DMS114 treated with DMSO at 0.1 percent for 48 hours (cell line): ENCODE results near the gene SIX2.

ENCODE experiments used
- DNase-seq: peaks from one replicate; lab custom pipeline; 2025; ENCODE audit not compliant: unreplicated experiment; lab: John Stamatoyannopoulos, UW

Gene SIX2

DNA sequence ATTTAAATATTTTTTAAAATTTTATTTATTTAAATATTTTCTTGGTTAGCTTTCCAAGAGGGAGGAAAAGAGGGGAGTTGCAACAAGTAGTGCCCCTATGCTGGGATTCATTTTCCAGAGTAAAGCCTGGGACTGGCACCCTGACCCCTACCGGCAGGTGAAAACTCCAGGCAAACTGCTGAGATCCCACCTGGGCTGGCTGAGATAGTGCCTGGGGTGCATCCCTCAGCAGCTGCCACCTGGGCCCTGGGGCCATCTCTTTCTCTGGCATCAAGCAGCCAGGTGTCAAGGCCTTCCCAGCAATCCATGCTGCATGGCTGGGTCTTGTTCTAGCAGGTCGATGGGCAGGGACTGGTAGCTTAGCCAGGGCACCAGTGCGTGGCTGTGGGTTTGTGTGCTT, 6.6 kb downstream of the SIX2 start:
- DNase-seq: no peak

DNA sequence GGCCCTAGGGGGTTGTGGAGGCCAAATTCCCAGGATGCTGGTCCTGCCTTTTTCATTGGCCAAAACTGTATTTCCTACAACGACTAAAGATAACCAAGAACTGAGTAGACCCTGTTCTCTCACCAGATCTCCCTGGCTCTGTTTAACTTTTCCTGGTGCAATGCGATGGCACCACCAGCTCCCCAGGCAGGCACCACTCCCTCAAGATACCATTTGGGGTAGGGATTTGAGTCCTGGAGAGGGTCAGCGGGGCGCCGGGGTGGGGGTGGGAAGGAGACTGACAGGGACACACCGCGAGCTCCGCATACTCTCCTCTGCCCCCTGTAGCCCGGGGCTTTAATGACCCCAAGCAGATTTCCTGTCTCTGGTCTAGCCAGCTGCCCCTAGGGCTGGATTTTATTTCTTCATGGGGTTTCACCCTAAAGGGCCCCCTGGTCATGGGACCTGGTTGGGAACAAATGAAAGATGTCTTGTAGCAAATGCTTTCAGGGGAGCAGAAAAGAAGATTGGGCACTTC, 7.3 kb downstream of the SIX2 start:
- no peak for DNase-seq

DNA sequence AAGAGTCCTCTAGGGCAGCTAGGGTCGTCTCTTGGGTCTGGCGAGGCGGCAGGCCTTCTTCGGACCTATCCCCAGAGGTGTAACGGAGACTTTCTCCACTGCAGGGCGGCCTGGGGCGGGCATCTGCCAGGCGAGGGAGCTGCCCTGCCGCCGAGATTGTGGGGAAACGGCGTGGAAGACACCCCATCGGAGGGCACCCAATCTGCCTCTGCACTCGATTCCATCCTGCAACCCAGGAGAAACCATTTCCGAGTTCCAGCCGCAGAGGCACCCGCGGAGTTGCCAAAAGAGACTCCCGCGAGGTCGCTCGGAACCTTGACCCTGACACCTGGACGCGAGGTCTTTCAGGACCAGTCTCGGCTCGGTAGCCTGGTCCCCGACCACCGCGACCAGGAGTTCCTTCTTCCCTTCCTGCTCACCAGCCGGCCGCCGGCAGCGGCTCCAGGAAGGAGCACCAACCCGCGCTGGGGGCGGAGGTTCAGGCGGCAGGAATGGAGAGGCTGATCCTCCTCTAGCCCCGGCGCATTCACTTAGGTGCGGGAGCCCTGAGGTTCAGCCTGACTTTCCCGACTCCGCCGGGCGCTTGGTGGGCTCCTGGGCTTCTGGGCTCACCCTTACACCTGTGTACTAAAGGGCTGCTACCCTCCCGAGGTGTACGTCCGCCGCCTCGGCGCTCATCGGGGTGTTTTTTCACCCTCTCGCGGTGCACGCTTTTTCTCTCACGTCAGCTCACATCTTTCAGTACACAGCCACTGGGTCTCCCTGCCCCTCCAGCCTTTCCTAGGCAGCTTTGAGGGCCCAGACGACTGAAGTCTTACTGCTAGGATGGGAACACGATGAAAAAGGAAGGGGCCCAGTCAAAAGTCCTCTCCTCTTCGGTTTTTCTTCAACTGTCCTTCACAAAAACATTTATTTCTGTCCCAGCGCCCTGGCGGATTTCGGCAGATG, 8.1 kb downstream of the SIX2 start:
- no peak for DNase-seq

DNA sequence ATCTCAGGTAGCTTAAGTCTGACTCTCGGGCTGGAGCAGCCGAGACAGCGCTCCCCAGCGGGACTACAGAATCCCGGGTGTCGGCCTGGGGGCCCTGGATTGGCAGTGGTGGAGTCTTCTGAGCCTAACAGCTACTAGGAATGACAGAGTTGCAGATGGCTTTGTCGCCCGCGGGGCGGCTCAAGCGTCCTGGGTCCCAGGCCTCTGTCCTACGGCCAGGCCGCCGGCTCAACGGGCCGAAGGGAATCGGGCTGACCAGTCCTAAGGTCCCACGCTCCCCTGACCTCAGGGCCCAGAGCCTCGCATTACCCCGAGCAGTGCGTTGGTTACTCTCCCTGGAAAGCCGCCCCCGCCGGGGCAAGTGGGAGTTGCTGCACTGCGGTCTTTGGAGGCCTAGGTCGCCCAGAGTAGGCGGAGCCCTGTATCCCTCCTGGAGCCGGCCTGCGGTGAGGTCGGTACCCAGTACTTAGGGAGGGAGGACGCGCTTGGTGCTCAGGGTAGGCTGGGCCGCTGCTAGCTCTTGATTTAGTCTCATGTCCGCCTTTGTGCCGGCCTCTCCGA, 8.8 kb downstream of the SIX2 start:
- DNase-seq: no peak

DNA sequence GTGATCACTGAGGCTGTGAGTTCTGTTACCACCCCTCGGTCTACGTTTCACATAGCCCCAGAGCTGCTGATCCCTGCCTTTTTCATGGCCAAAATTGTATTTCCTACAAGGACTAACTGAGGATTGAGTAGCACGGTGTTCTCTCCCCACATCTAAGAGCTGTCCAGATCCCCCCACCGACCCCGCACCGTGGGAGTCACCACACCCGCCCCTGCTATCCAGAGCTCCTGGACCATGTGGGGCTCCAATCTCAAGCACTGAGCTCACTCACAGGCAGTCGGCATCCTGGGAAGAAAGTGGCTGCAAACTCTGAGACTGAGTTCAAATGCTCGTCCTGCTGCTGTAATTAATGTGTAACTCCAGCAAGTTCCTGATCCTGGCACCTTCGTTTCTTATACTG, 9.7 kb downstream of the SIX2 start:
- DNase-seq: no peak

DNA sequence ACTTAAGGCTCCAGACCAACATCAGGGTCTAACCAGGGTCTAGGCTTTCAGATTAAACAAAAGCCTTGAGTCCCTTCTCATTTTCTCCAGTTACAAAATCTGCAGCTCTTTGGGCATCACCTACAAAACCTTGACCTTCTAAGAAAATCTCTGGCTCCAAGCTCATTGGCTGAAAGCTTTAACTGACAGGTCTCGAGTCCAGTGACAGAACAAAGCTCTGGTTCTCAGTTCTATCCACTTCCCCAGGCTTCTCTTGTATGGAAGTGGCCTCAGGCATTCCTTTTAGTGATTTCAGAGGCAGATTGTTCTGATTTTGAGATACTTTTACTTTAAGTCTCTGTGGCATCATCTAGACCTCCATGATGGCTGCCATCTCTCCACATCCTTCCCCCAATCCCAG, 11.3 kb downstream of the SIX2 start:
- no peak for DNase-seq

DNA sequence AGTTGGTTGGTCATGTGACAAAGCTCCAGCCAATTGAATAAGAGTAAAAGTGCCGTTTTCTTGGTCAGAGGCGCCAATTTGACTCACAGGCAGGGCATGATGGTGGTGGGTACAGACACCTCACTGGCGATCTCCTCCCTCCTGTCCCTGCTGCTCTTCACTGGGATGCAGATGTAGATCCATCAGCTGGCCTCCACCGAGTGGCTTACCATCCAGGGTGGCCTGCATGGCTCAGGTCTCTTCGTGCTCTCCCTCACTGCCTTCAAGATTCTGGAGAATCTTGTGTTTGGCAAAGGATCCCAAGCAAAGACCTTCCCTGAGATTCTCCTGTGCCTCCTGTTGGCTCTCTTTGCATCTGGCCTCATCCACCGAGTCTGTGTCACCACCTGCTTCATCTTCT, 12.9 kb downstream of the SIX2 start:
- no peak for DNase-seq

DNA sequence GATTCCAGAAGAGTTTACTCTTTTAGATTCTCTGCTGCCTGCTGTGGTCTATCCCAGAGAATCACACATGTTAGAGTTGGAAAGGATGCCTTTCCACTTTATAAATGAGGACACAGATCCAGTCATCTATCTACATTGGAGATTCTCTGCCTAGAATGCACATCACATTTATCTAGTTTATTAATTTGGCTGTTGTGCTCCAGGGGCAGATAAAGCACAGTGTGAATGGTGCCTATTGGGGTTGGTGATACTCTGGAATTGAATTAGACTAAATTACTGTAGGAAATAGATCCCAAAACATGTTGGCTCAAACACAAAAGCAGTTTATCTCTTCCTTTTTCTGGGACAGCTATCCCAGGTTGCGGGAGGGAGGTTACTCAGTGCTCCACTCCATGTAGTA, 14.9 kb downstream of the SIX2 start:
- no peak for DNase-seq

DNA sequence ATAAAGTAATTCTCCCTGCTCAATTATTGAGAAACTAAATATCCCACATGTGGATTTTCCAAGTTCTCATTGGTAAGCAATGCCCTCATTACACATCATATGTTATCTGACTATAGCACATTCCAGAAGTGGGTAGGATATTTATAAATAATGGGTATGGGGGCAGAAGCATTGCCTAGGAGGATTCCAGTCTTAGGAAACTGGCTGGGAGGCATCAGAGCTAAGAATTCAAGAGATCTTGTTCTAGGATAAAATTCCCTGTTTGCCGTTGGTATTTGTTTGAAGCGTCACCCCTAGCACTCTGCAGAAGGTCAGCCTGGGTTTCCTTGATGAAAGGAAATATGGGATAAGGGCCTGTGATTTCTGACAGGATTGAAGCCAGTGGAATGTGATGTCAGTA, 20.1 kb downstream of the SIX2 start:
- no peak for DNase-seq

DNA sequence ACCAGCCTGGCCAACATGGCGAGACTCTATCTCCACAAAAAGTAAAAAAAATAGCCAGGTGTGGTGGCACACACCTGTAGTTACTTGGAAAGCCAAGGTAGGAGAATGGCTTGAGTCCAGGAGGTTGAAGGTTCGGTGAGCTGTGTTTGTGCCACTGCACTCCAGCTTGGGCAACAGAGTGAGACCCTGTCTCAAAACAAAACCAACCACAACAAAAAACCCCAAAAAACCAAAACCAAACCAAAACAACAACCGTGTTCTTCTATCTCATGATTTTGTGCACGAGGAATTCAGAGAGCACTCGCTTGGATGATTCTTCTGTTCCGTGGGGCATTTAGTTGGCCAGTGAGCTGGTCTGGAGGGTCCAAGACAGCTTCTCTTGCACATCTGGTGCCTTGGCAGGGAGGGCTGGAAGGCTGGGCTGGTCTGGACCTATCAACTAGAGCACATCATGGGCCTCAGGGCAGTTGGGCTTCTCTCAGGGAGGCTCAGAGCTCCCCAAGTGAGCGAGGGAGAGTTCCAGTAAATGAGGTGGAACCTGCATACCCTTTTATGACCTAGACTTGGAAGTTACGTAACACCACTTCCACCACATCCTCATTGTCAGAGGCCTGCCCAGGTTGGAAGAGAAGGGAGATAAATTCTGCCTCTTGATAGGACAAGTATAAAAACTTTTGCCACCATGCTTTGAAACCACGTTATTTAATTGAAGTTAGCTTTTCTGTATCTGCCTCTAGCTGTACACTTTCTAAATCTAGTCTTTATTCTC, 25.2 kb downstream of the SIX2 start:
- DNase-seq: no peak

DNA sequence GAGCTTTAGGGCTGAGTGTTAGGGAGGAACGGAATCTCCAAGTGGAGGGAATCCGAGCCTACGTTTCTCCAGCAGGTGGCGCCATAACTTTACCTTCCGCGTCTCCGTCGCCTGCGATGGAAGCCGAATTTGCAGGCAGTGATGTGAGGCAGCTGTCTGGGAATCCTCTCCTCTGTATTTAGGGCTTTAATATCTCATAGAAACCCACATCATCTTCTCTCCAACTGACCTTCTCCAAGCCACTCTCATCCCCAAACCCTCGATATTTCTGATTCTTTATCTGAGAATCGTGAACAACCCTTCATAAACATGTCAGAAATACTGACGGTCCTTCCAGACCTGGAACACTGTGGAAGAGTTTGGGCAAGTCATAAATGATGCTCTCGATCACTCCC, 27.5 kb downstream of the SIX2 start:
- DNase-seq: peak; percentile 60

DNA sequence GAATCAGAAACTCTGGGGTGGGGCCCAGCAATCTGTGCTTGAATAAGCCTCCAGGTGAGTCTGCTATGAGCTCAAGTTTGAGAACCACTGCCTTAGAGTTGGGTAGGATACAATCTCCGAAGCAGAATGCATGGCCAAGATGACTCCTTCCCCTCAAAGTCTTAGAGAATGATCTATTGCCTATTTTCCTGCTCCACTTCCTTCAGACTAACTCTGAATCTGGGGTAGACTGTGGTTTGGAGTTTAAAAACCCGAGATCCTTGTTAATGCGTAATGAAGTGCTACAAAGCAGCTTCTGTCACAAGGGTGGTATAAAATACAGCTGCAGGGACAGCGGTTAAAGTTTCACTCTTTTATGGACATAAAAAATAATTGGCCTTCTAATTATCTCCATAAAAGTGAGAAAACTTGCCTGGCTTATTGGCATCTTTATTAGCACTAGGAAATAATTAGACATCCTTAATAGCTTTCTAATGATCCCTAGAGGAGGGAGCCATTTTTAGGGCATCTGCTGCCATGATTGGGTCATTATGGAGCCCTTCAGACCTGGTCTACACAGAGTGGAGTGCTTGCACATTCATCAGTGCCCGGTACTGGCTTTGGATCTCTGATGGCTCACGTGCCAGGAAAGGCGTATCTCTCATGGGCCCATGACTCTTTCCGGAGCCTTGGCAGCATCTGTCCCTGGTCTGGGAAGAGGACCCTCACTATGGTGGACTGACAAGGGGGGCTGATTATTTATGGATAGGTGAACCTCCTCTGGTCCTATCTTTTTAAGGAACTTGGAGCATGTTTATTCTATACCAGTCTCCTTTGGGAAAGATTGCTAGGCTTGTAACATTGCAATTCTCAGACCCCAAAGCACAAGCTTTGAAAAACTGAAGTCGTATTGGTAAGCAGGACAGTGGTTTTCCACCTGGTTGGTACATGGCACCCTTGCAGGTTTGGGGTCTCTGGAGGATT, 28.2 kb downstream of the SIX2 start:
- no peak for DNase-seq

DNA sequence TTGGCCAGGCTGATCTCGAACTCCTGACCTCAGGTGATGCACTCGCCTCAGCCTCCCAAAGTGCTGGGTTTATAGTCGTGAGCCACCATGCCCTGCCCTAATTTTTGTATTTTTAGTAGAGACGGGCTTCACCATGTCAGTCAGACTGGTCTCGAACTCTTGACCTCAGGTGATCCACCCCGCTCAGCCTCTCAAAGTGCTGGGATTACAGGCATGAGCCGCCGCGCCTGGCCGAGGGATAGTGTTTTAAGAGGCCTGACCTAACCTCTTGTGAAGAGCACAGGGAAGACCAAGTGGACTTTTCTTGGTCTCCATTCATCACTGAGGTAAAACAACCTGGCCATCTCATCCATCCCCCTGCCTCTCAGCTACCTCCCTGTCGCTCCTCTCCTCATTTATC, 29.7 kb downstream of the SIX2 start:
- no peak for DNase-seq

DNA sequence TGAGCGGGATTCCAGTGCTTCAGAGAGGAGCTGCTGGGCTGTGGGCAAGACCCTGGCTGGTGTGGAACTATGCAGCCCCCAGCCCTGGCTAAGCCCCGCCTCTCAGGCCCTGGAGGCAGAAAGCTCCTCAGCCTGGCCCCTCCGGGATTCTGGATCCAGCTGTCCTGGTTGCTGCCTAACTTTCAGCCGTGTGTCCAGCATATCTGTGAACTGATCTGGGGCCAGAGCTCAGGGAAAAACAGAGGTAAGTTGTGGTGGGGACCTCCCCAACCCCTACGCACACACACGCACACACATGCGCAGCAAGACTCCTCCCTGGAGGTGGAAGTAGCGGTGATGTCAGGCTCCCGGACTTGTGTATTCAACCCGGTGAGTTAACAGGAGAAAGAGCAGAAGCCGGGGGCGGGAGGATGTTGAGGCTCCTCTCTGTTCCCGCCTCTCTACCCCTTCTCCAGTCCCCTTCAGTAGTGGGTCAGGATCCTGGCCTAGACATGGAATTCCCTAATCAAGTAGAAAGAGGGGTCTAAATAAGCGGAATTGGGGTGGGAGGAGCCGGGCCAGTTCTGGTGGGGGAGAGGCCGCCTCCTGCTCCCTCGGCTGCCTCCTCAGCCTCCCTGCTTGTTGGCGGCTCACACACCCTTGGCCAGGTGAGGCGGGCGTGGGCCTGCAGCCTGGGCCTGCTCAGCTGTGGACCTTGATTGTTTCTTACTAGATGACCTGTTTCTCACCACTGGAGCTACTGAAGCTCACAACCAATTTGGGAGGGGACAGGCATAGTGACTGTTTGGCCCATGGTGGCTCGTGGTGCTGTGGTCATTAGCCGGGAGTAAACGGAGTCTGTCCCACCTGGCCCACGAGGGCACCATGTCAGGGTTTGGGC, 33.4 kb downstream of the SIX2 start:
- DNase-seq: no peak

DNA sequence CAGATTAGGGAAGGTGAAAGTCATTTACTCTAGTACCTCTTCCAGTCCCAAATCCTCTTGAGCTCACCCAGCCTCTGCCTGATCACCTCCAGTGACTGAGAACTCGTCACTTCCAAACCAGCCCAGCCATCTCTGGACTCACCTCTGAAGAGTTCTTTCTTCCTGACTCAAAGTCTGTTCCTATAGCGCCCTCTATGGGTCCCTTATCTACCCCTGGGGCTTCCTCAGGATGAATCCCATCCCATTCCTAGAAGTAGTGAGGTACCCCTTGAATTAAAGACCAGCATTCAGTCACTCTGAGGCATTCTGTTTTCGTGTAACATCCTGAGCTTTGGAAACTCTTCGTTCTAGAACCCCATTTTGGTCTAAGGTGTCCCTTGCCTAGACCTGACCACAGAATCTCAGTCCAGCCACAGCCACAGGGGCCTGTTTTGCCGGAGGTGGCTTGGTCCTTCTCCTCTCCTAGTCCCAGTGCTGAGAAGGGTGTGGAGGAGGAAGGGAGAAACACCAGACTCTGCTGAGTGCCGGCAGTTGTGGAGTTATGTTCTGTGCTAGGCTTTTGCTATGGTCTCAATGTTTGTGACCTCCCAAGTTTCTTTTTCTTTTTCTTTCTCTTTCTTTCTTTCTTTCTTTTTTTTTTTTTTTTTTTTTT, 35.1 kb downstream of the SIX2 start:
- DNase-seq: peak; percentile 19

DNA sequence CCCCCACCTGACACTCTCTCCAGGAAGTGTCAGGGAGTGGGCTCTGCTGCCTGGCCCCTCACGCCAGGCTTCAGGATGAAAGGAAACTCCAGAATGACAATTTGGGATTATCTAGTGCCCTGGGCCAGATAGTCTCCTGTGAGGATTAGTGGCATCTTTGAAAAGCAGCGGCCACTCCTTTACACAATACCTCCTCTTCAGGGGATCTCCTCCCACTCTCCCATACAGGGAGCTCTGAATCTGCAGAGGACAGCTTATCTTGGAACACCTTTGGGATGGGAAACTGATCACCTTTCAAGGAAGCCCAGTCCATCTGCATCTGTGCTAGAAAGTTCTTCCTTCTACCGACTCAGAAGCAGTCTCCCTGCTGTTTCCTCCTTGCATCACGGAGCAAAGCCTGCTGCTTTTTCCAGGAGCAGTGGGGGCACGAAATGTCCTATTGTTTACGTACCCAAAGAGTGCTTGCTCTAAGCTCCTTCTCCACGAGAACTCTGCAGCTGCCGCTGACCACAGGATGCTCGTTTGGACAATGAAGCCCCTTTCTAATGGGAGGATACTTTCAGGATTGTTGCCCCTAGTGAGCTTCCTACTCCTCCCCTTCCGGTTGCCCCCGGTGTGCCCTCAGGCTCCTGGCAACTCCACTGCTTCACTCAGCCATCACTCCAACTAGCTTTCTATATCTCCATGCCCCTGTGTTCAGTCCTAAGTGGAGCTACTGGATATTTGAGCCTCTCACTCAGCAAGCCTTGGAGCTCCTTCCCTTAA, 36.3 kb downstream of the SIX2 start:
- no peak for DNase-seq

DNA sequence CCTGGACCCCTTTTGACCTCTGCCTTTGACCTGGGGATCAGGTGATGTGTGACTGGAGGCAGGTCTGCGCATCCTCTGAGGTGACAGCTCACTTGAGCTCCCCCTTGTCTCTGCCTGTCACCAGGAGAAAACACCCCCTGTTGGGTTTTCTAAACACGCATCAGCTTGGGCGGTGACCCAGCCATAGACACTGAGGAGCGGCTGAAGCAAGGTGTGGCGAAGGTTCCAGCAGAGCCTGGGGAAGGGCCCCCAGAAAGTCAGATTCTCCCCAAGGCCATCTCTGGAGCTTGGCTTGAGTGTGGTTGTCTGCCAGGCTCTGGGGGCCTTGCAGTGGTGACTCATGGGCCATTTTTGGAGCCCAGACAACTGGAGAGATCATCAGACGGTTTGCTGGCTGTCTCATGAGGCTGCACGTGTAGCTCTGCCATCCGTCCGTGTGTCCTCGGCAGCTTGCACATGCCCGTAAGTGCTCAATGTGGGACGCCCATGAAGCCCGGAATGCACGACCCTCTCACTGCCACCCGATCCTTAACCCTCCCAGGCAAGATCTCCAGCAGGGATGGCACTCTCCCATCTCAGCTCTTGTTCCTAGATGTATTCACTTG, 38.3 kb downstream of the SIX2 start:
- no peak for DNase-seq

DNA sequence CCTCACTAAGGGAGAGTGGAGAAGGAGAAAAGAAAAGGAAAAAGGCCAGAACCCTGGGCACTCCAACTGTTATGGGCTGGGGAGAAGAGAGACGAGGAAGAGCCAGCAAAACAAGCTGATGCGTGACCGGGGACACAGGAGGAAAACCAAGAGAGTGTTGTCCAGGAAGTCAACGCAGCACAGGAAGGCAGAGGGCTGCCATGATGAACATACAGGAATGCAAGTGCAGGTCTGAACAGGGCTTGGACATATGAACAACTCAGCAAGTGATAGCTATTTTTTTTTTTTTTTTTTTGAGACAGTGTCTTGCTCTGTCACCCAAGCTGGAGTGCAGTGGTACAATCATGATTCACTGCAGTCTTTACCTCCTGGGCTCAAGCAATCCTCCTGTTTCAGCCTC, 39.3 kb downstream of the SIX2 start:
- DNase-seq: no peak
